Liver (tissue), 9 donors: Measurements from ENCODE around the gene ZDHHC18. TPM values are rescaled to one million over a fixed set of nuclear protein-coding genes. Genes with fewer than 3 reads are reported as not detected.

Source experiments
- DNase-seq: peaks from one replicate; pipeline ENCODE4 v3.0.0-alpha.2; 2017; ENCODE audit warnings: low spot score
- H3K27ac ChIP-seq, 2 donors: one replicate each; pipeline ENCODE4 v1.7.0; 2013; ENCODE audit warnings: inconsistent platforms in 2 of 2, low read length in 2 of 2, control low read depth in 1 of 2, low read depth in 1 of 2, mild to moderate bottlenecking in 1 of 2
- H3K27me3 ChIP-seq, 4 donors: one replicate each; pipeline versions ENCODE4 v1.6.1 to v1.7.0; 2013; ENCODE audit warnings: low read length in 3 of 4, inconsistent platforms in 1 of 4, mild to moderate bottlenecking in 1 of 4, moderate library complexity in 1 of 4; ENCODE audit not compliant: control insufficient read depth in 4 of 4, insufficient read depth in 4 of 4
- H3K36me3 ChIP-seq, 4 donors: one replicate each; pipeline versions ENCODE4 v1.6.1 to v1.7.0; 2013; ENCODE audit warnings: low read length in 3 of 4, mild to moderate bottlenecking in 3 of 4, low read depth in 1 of 4, moderate library complexity in 1 of 4; ENCODE audit not compliant: control insufficient read depth in 4 of 4, insufficient read depth in 3 of 4
- H3K4me1 ChIP-seq, 4 donors: one replicate each; pipeline versions ENCODE4 v1.6.1 to v1.7.0; 2013; ENCODE audit warnings: low read length in 3 of 4, mild to moderate bottlenecking in 3 of 4, moderate library complexity in 1 of 4; ENCODE audit not compliant: control insufficient read depth in 4 of 4, insufficient read depth in 4 of 4
- H3K4me3 ChIP-seq, 3 donors: one replicate each; pipeline versions ENCODE4 v1.6.1 to v1.7.0; 2013; ENCODE audit warnings: low read length in 3 of 3, control low read depth in 1 of 3, low read depth in 1 of 3, mild to moderate bottlenecking in 1 of 3
- H3K9ac ChIP-seq, 2 donors: one replicate each; pipeline ENCODE4 v1.7.0; 2013; ENCODE audit warnings: low read length in 2 of 2, mild to moderate bottlenecking in 2 of 2, moderate library complexity in 2 of 2, control low read depth in 1 of 2, low read depth in 1 of 2
- H3K9me3 ChIP-seq, 4 donors: one replicate each; pipeline versions ENCODE4 v1.6.1 to v1.7.0; 2013; ENCODE audit warnings: low read length in 3 of 4; ENCODE audit not compliant: control insufficient read depth in 4 of 4
- EGR1 ChIP-seq, 2 donors: IDR thresholded peaks; 2 replicates each; pipeline ENCODE4 v1.6.1; 2016 to 2018; ENCODE audit warnings: antibody characterized with exemption in 2 of 2, low read depth in 2 of 2
- FOXA1 ChIP-seq: IDR thresholded peaks from 2 replicates; pipeline ENCODE4 v1.6.1; 2016; ENCODE audit warnings: antibody characterized with exemption
- FOXA2 ChIP-seq: IDR thresholded peaks from 2 replicates; pipeline ENCODE4 v1.6.1; 2016; ENCODE audit warnings: antibody characterized with exemption
- HNF4A ChIP-seq, 2 donors: conservative IDR thresholded peaks; 2 replicates each; pipeline ENCODE4 v1.6.1; 2016; ENCODE audit warnings: antibody characterized with exemption in 2 of 2, mild to moderate bottlenecking in 2 of 2
- HNF4G ChIP-seq: IDR thresholded peaks from 2 replicates; pipeline ENCODE4 v1.6.1; 2016; ENCODE audit warnings: antibody characterized with exemption
- JUND ChIP-seq, 2 donors: IDR thresholded peaks; 2 replicates each; pipeline ENCODE4 v1.6.1; 2016; ENCODE audit warnings: antibody characterized with exemption in 2 of 2
- NR2F2 ChIP-seq: IDR thresholded peaks from 2 replicates; pipeline ENCODE4 v1.6.1; 2016; ENCODE audit warnings: antibody characterized with exemption
- RXRA ChIP-seq, 2 donors: IDR thresholded peaks; 2 replicates each; pipeline ENCODE4 v1.6.1; 2017 to 2018; ENCODE audit warnings: antibody characterized with exemption in 2 of 2, mild to moderate bottlenecking in 1 of 2
- SP1 ChIP-seq: IDR thresholded peaks from 2 replicates; pipeline ENCODE4 v1.6.1; 2018; ENCODE audit warnings: antibody characterized with exemption, mild to moderate bottlenecking
- TAF1 ChIP-seq: conservative IDR thresholded peaks from 2 replicates; pipeline ENCODE4 v1.6.1; 2016; ENCODE audit warnings: antibody characterized with exemption, mild to moderate bottlenecking
- YY1 ChIP-seq: IDR thresholded peaks from 2 replicates; pipeline ENCODE4 v1.6.1; 2016; ENCODE audit warnings: antibody characterized with exemption, mild to moderate bottlenecking
- WGBS: extraction: QIAGEN DNeasy Blood & Tissue Kit; methylation state at CpG from one replicate; pipeline ENCODE4 v1.1.7; 2013; 5-methylcytosine and 5-hydroxymethylcytosine counted together
- polyA plus RNA-seq, 2 donors: library from polyadenylated mRNA; stranded (reverse) in 1 of 2; unstranded in 1 of 2; fragments of 200-250 nt in 1 of 2; fragments of >200 nt in 1 of 2; fragmentation: Nextera tagmentation in 1 of 2; extraction: Ambion mirVana in 1 of 2; gene quantifications; one replicate each; pipeline versions ENCODE4 v1.2.1 to v1.2.3, GENCODE V29; 2013 to 2015
- total RNA-seq, 2 donors: library from RNA; depleted of rRNA; stranded (reverse); fragments of >200 nt; gene quantifications; one replicate each; pipeline ENCODE4 v1.2.3, GENCODE V29; 2014
- TF ChIP-seq, protein P1 (sequence below): IDR thresholded peaks from 2 replicates; pipeline ENCODE4 v1.6.1; 2016; ENCODE audit warnings: antibody characterized with exemption
- TF ChIP-seq, protein P2 (sequence below): IDR thresholded peaks from 2 replicates; pipeline ENCODE4 v1.6.1; 2016; ENCODE audit warnings: antibody characterized with exemption, mild to moderate bottlenecking
- TF ChIP-seq, protein P3 (sequence below): IDR thresholded peaks from 2 replicates; pipeline ENCODE4 v1.6.1; 2016; ENCODE audit warnings: antibody characterized with exemption
- TF ChIP-seq, protein P4 (sequence below): fragments of 150-350 bp; IDR thresholded peaks from 2 replicates; pipeline ENCODE4 v1.5.1; 2017; ENCODE audit warnings: improper control_type of control experiment, low read depth, low read length; ENCODE audit not compliant: missing input control
- TF ChIP-seq, protein P5 (sequence below): IDR thresholded peaks from 2 replicates; pipeline ENCODE4 v1.6.1; 2016; ENCODE audit warnings: antibody characterized with exemption
- donor health status: healthy.
- donor health status: healthy.
- donor health status: healthy.
- donor health status: healthy.
- donor health status: healthy.

Gene ZDHHC18
- total and polyA plus RNA-seq, 4 donors = 2.6 to 9.2 (median 7.9) TPM

DNA sequence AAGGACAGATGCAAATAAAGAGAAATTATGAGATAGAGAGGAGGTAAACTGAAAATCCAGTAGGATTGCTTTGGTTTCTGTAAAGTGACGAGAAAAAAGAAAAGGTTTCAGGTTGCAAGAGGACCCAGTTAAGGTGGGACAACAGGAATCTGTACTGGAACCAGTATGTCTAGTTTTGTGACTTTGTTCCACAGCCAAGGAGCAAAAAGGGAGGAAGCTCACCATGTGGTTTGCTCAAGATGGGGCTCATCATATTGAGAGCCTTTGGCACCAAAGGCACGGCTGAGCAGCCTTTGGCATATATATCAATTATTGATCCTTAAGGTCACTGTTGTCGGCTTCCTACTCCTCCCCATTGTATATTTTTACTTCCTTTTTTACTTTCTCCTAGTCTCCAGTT is 1.8 kb upstream of the ZDHHC18 start:
- 56% methylated on average over 3 of the region's 3 CpGs for WGBS
- Histone ChIP-seq H3K4me3 (no peak overlapping the region), H3K36me3 (no peaks in the 10 kb centered on the region), H3K9ac (no peak overlapping the region), H3K9me3 (no peaks in the 10 kb centered on the region), H3K27ac (no peak overlapping the region), H3K4me1 (peaks cover 11 to 44% (median 33%) of the 10 kb centered on the region in 4 donors), H3K27me3 (no peaks in the 10 kb centered on the region)
- TF ChIP-seq HNF4G (no peak), RXRA (IDR thresholded peaks at IDR 0.05) (no peak), YY1 (no peak), FOXA1 (no peak), FOXA2 (no peak), EGR1 (IDR thresholded peaks at IDR 0.05; ENCODE audit: low read depth in 2 of 2) (no peak), NR2F2 (no peak), TAF1 (no peak), JUND (IDR thresholded peaks at IDR 0.05) (no peak)
- TF ChIP-seq, protein P1, sequence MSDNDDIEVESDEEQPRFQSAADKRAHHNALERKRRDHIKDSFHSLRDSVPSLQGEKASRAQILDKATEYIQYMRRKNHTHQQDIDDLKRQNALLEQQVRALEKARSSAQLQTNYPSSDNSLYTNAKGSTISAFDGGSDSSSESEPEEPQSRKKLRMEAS = no peak
- TF ChIP-seq, protein P2, sequence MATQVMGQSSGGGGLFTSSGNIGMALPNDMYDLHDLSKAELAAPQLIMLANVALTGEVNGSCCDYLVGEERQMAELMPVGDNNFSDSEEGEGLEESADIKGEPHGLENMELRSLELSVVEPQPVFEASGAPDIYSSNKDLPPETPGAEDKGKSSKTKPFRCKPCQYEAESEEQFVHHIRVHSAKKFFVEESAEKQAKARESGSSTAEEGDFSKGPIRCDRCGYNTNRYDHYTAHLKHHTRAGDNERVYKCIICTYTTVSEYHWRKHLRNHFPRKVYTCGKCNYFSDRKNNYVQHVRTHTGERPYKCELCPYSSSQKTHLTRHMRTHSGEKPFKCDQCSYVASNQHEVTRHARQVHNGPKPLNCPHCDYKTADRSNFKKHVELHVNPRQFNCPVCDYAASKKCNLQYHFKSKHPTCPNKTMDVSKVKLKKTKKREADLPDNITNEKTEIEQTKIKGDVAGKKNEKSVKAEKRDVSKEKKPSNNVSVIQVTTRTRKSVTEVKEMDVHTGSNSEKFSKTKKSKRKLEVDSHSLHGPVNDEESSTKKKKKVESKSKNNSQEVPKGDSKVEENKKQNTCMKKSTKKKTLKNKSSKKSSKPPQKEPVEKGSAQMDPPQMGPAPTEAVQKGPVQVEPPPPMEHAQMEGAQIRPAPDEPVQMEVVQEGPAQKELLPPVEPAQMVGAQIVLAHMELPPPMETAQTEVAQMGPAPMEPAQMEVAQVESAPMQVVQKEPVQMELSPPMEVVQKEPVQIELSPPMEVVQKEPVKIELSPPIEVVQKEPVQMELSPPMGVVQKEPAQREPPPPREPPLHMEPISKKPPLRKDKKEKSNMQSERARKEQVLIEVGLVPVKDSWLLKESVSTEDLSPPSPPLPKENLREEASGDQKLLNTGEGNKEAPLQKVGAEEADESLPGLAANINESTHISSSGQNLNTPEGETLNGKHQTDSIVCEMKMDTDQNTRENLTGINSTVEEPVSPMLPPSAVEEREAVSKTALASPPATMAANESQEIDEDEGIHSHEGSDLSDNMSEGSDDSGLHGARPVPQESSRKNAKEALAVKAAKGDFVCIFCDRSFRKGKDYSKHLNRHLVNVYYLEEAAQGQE = no peak
- TF ChIP-seq, protein P3, sequence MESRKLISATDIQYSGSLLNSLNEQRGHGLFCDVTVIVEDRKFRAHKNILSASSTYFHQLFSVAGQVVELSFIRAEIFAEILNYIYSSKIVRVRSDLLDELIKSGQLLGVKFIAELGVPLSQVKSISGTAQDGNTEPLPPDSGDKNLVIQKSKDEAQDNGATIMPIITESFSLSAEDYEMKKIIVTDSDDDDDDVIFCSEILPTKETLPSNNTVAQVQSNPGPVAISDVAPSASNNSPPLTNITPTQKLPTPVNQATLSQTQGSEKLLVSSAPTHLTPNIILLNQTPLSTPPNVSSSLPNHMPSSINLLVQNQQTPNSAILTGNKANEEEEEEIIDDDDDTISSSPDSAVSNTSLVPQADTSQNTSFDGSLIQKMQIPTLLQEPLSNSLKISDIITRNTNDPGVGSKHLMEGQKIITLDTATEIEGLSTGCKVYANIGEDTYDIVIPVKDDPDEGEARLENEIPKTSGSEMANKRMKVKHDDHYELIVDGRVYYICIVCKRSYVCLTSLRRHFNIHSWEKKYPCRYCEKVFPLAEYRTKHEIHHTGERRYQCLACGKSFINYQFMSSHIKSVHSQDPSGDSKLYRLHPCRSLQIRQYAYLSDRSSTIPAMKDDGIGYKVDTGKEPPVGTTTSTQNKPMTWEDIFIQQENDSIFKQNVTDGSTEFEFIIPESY = no peak
- TF ChIP-seq, protein P4, sequence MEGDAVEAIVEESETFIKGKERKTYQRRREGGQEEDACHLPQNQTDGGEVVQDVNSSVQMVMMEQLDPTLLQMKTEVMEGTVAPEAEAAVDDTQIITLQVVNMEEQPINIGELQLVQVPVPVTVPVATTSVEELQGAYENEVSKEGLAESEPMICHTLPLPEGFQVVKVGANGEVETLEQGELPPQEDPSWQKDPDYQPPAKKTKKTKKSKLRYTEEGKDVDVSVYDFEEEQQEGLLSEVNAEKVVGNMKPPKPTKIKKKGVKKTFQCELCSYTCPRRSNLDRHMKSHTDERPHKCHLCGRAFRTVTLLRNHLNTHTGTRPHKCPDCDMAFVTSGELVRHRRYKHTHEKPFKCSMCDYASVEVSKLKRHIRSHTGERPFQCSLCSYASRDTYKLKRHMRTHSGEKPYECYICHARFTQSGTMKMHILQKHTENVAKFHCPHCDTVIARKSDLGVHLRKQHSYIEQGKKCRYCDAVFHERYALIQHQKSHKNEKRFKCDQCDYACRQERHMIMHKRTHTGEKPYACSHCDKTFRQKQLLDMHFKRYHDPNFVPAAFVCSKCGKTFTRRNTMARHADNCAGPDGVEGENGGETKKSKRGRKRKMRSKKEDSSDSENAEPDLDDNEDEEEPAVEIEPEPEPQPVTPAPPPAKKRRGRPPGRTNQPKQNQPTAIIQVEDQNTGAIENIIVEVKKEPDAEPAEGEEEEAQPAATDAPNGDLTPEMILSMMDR = no peak
- no peak for DNase-seq

DNA sequence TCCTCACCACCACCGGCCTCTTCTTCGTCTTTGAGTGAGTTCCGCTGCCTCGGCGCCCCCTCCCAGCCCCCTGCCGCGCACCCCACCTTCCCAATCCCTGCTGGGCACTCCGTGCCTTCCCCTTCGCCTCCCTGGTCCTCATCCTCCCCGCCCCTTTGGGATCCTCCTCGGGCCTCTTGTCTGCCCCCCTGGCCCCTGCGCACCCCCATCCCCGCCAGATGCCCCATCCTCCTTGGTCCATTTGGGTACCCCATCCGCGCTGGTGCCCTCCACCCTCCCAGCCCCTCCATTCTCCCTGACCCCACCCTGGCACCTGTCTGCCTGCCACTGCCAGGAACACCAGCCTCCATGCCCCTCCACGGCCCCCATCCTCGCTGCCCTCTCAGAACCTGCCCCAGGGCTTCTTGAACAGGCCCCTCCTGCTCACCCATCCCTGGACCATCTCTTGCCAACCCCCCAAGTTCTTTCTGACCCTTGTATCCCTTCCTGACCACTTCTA is 667 bp downstream of the ZDHHC18 start:
- Histone ChIP-seq H3K9me3 (no peaks in the 10 kb centered on the region), H3K36me3 (peaks cover 0 to 3% (median 0%) of the 10 kb centered on the region in 4 donors), H3K4me1 (peaks cover 15 to 55% (median 43%) of the 10 kb centered on the region in 4 donors), H3K9ac (peak overlapping the region; percentile 46 to 69), H3K27ac (peak overlapping the region; percentile 48 to 64), H3K4me3 (peak overlapping the region in 2 of 3 donors; percentile 67 to 87), H3K27me3 (no peaks in the 10 kb centered on the region)
- no peak for DNase-seq
- WGBS = 8% methylated on average over 17 of the region's 17 CpGs
- TF ChIP-seq JUND (IDR thresholded peaks at IDR 0.05) (no peak), SP1 (no peak), NR2F2 (no peak), EGR1 (IDR thresholded peaks at IDR 0.05; ENCODE audit: low read depth in 2 of 2) (no peak), RXRA (IDR thresholded peaks at IDR 0.05) (no peak), HNF4A (conservative IDR thresholded peaks at IDR 0.05) (no peak), FOXA1 (no peak)
- TF ChIP-seq, protein P1 = no peak
- TF ChIP-seq, protein P5, sequence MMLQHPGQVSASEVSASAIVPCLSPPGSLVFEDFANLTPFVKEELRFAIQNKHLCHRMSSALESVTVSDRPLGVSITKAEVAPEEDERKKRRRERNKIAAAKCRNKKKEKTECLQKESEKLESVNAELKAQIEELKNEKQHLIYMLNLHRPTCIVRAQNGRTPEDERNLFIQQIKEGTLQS = no peak
- TF ChIP-seq, protein P4 = no peak
- TF ChIP-seq, protein P3 = no peak
